Mucosa of descending colon (tissue), 3 donors: ENCODE data around the gene ETDC. TPM values are rescaled to one million over a fixed set of nuclear protein-coding genes. Genes with fewer than 3 reads are reported as not detected.
"Not testable (repeated sequence)": the region's sequence is repeated elsewhere in the genome, so short reads cannot be mapped to it uniquely, and the experiment has no call there.

ENCODE experiments used
- ATAC-seq: fragments of 200-7000 bp; cut with Tn5 transposase; one replicate; pipeline ENCODE4 v1.9.1; 2020; ENCODE audit warnings: mild to moderate bottlenecking, moderate library complexity
- DNase-seq, 3 donors: peaks; one replicate each; pipeline ENCODE4 v3.0.0-alpha.2; 2020
- H3K36me3 ChIP-seq: fragments of 200-600 bp; one replicate; pipeline ENCODE4 v1.8.0; 2021; ENCODE audit warnings: low read depth, mild to moderate bottlenecking
- H3K4me1 ChIP-seq: fragments of 200-600 bp; one replicate; pipeline ENCODE4 v1.8.0; 2021; ENCODE audit warnings: low read depth, mild to moderate bottlenecking
- H3K4me3 ChIP-seq: fragments of 200-600 bp; one replicate; pipeline ENCODE4 v1.8.0; 2021; ENCODE audit warnings: mild to moderate bottlenecking
- H3K9me3 ChIP-seq: fragments of 200-600 bp; one replicate; pipeline ENCODE4 v1.8.0; 2021; ENCODE audit warnings: mild to moderate bottlenecking
- CTCF ChIP-seq: fragments of 200-600 bp; IDR thresholded peaks from one replicate; pipeline ENCODE4 v1.8.0; 2022; ENCODE audit warnings: antibody characterized with exemption, mild to moderate bottlenecking
- intact Hi-C, 2 donors: fragments of 100-400 bp; cut with DNase I in 1 of 2; cut with micrococcal nuclease in 1 of 2; formaldehyde crosslinking; loops; one replicate each; pipeline versions ENCODE4 v1.11.0 to v1.11.1; 2022; cut with DNase I, micrococcal nuclease
- long read RNA-seq, 2 donors: library from polyadenylated mRNA; unstranded; transcript quantifications; one replicate each; pipeline ENCODE4 v2.0.0, GENCODE V29; 2019 to 2021
- total RNA-seq, 3 donors: library from RNA; stranded (reverse); fragmentation: NEBNext Ultra II Directional in 2 of 3; extraction: Animal tissue kit (Norgen Biotek cat#: 25700) in 2 of 3; gene quantifications; one replicate each; pipeline versions ENCODE4 v1.2.1 to v1.2.4, GENCODE V29; 2021 to 2023
- donor health status: DM: no; HTN: no; CAD: no; lungs with moderate emphysema.
- donor health status: DM: no; HTN: no; CAD: no.
- donor health status: DM: no; HTN: yes; CAD: no.

Gene ETDC
- not detected for total RNA-seq
- long read RNA-seq, donor 1: 0 reads
- long read RNA-seq, donor 2: 0 reads

GRCh38 chrX:135309430-135309923 lies at the start of gene ETDC:
ETDC (plus strand) TSS chrX:135309480; CDS start chrX:135309480, 0 bp downstream.
- intact Hi-C loops: no loop called here
- no peak for TF ChIP-seq CTCF
- Histone ChIP-seq H3K4me1 (no peaks in the 10 kb centered on the region), H3K4me3 (no peak within 1 kb of the TSS), H3K36me3 (no peaks in the 10 kb centered on the region), H3K9me3 (no peaks in the 10 kb centered on the region)
- no peak for ATAC-seq
- DNase-seq: no peak

- H3K36me3 ChIP-seq, H3K4me3 ChIP-seq, H3K4me1 ChIP-seq, ATAC-seq, DNase-seq, intact Hi-C loops, H3K9me3 ChIP-seq: not testable (repeated sequence)
Measured at GRCh38 chrX:135260976-135261375, 48.3 kb upstream of the ETDC start.

- intact Hi-C loops, ATAC-seq, H3K36me3 ChIP-seq, H3K4me1 ChIP-seq, H3K4me3 ChIP-seq, DNase-seq, H3K9me3 ChIP-seq: not testable (repeated sequence)
Measured at GRCh38 chrX:135263376-135263775, 45.9 kb upstream of the ETDC start.

- Histone ChIP-seq H3K4me1 (no peaks in the 10 kb centered on the region), H3K36me3 (no peaks in the 10 kb centered on the region), H3K4me3 (no peak overlapping the region), H3K9me3 (no peaks in the 10 kb centered on the region)
- ATAC-seq (no peak), DNase-seq (no peak)
- no peak for TF ChIP-seq CTCF
- intact Hi-C loops: no loop called here
Measured at GRCh38 chrX:135264206-135264605, 45.1 kb upstream of the ETDC start.

GRCh38 chrX:135273162-135273561 lies 36.1 kb upstream of the ETDC start:
- TF ChIP-seq CTCF: no peak
- intact Hi-C loops: no loop called here
- peaks cover 6% of the 10 kb centered on the region for H3K9me3 ChIP-seq
- no peaks in the 10 kb centered on the region for H3K4me1 ChIP-seq
- no peak for ATAC-seq
- no peak for DNase-seq
- H3K36me3 ChIP-seq: no peaks in the 10 kb centered on the region
- no peak overlapping the region for H3K4me3 ChIP-seq

GRCh38 chrX:135275973-135276372 lies 33.3 kb upstream of the ETDC start:
- no peak for TF ChIP-seq CTCF
- intact Hi-C loops: no loop called here
- DNase-seq: no peak
- Histone ChIP-seq H3K4me3 (no peak overlapping the region), H3K36me3 (no peaks in the 10 kb centered on the region), H3K4me1 (no peaks in the 10 kb centered on the region), H3K9me3 (peaks cover 16% of the 10 kb centered on the region)
- ATAC-seq: no peak

GRCh38 chrX:135287266-135287823 lies 21.9 kb upstream of the ETDC start:
- no peak for TF ChIP-seq CTCF
- Histone ChIP-seq H3K36me3 (no peaks in the 10 kb centered on the region), H3K9me3 (peaks cover 57% of the 10 kb centered on the region), H3K4me3 (no peak overlapping the region), H3K4me1 (no peaks in the 10 kb centered on the region)
- no peak for DNase-seq
- no peak for ATAC-seq
- intact Hi-C loops: no loop called here
